CD4-positive, CD25-positive, alpha-beta regulatory T cell (primary cell): ENCODE measurements around the gene SCN1A. TPM values are rescaled to one million over a fixed set of nuclear protein-coding genes. Genes with fewer than 3 reads are reported as not detected.
A peak's percentile ranks its signal among the peaks of the same experiment; 100 is the strongest.

Source experiments
- ATAC-seq, 2 donors: fragments of 150-1000 bp; cut with Tn5 transposase; one replicate each; pipeline ENCODE4 v1.10.0; 2021; ENCODE audit warnings: low read depth in 2 of 2, moderate number of reproducible peaks in 2 of 2, moderate library complexity in 1 of 2
- DNase-seq, 3 donors: peaks; one replicate each; pipeline versions ENCODE4 v3.0.0 to v3.0.0-alpha.2; 2012 to 2022; ENCODE audit warnings: mixed read lengths in 1 of 3
- H3K27ac ChIP-seq: one replicate; pipeline ENCODE4 v1.7.0; 2013; ENCODE audit warnings: mild to moderate bottlenecking, low read length; ENCODE audit not compliant: insufficient read depth, poor library complexity, severe bottlenecking
- H3K27me3 ChIP-seq: one replicate; pipeline ENCODE4 v1.7.0; 2013; ENCODE audit warnings: low read length; ENCODE audit not compliant: control insufficient read depth, insufficient read depth
- H3K36me3 ChIP-seq: one replicate; pipeline ENCODE4 v1.7.0; 2013; ENCODE audit warnings: mild to moderate bottlenecking, low read length, moderate library complexity; ENCODE audit not compliant: control insufficient read depth, insufficient read depth
- H3K4me1 ChIP-seq: 2 replicates; pipeline ENCODE4 v1.7.0; 2013; ENCODE audit warnings: mild to moderate bottlenecking, low read length; ENCODE audit not compliant: insufficient read depth, control insufficient read depth, poor library complexity, severe bottlenecking
- H3K4me3 ChIP-seq: one replicate; pipeline ENCODE4 v1.7.0; 2013; ENCODE audit warnings: low read depth, mild to moderate bottlenecking, low read length, moderate library complexity
- H3K9me3 ChIP-seq, 2 experiments: 1 replicate in 1 of 2; 2 replicates in 1 of 2; pipeline ENCODE4 v1.7.0; 2013; ENCODE audit warnings: low read length in 2 of 2, mild to moderate bottlenecking in 1 of 2, moderate library complexity in 1 of 2; ENCODE audit not compliant: control insufficient read depth in 2 of 2
- H3K27ac Mint-ChIP-seq, 3 donors: one replicate each; pipeline ENCODE4 v1.8.0; 2020 to 2022; ENCODE audit warnings: mild to moderate bottlenecking in 3 of 3, mixed read lengths in 3 of 3, moderate library complexity in 2 of 3
- H3K27me3 Mint-ChIP-seq: one replicate; pipeline ENCODE4 v1.8.0; 2022; ENCODE audit warnings: mild to moderate bottlenecking, mixed read lengths
- H3K36me3 Mint-ChIP-seq: one replicate; pipeline ENCODE4 v1.8.0; 2020; ENCODE audit warnings: mixed read lengths
- H3K4me1 Mint-ChIP-seq, 4 donors: one replicate each; pipeline ENCODE4 v1.8.0; 2020 to 2022; ENCODE audit warnings: mixed read lengths in 4 of 4, mild to moderate bottlenecking in 1 of 4
- H3K4me3 Mint-ChIP-seq, 4 donors: one replicate each; pipeline ENCODE4 v1.8.0; 2020 to 2022; ENCODE audit warnings: mild to moderate bottlenecking in 4 of 4, mixed read lengths in 4 of 4, moderate library complexity in 3 of 4
- H3K9me3 Mint-ChIP-seq, 7 donors: one replicate each; pipeline ENCODE4 v1.8.0; 2020 to 2022; ENCODE audit warnings: mixed read lengths in 7 of 7, mild to moderate bottlenecking in 3 of 7, moderate library complexity in 2 of 7
- polyA plus RNA-seq, 4 donors: library from polyadenylated mRNA; unstranded; fragments of 300-500 nt; fragmentation: Illumina TruSeq; gene quantifications; one replicate each; pipeline ENCODE4 v1.2.3, GENCODE V29; 2021
- total RNA-seq: library from RNA; stranded (reverse); gene quantifications from one replicate; pipeline ENCODE4 v1.2.3, GENCODE V29; 2022

Gene SCN1A
- total and polyA plus RNA-seq, 5 donors from 2014 or later = not detected

GRCh38 chr2:166090908-166091307 is 36.9 kb downstream of the SCN1A start:
- Mint-ChIP-seq H3K9me3 (no peaks in the 10 kb centered on the region), H3K27ac (no peak overlapping the region)

GRCh38 chr2:166090346-166090745 is 37.5 kb downstream of the SCN1A start:
- ATAC-seq = no peak
- no peak for DNase-seq
- H3K9me3 Mint-ChIP-seq = no peaks in the 10 kb centered on the region
- Histone ChIP-seq H3K9me3 (no peaks in the 10 kb centered on the region), H3K36me3 (no peaks in the 10 kb centered on the region), H3K4me3 (no peak overlapping the region), H3K27me3 (no peaks in the 10 kb centered on the region), H3K4me1 (no peaks in the 10 kb centered on the region), H3K27ac (no peak overlapping the region)
- no peaks in the 10 kb centered on the region for H3K36me3 Mint-ChIP-seq
- no peak overlapping the region for H3K4me3 Mint-ChIP-seq
- no peaks in the 10 kb centered on the region for H3K4me1 Mint-ChIP-seq
- H3K27me3 Mint-ChIP-seq = no peaks in the 10 kb centered on the region
- H3K27ac Mint-ChIP-seq = no peak overlapping the region

More at GRCh38 chr2:166090908-166091307, 36.9 kb downstream of the SCN1A start:
- Mint-ChIP-seq H3K27me3 (no peaks in the 10 kb centered on the region), H3K36me3 (no peaks in the 10 kb centered on the region), H3K4me1 (no peaks in the 10 kb centered on the region), H3K4me3 (no peak overlapping the region)
- H3K9me3 ChIP-seq = no peaks in the 10 kb centered on the region
- no peaks in the 10 kb centered on the region for H3K36me3 ChIP-seq
- no peaks in the 10 kb centered on the region for H3K27me3 ChIP-seq
- no peak for DNase-seq
- ATAC-seq = no peak
- H3K4me1 ChIP-seq = no peaks in the 10 kb centered on the region
- H3K4me3 ChIP-seq = no peak overlapping the region
- no peak overlapping the region for H3K27ac ChIP-seq

GRCh38 chr2:166088634-166089033 is 39.2 kb downstream of the SCN1A start:
- no peak overlapping the region for H3K4me3 Mint-ChIP-seq
- H3K36me3 ChIP-seq = no peaks in the 10 kb centered on the region
- DNase-seq (no peak), ATAC-seq (no peak)
- no peak overlapping the region for H3K4me3 ChIP-seq
- no peaks in the 10 kb centered on the region for H3K9me3 ChIP-seq
- H3K27me3 Mint-ChIP-seq = peaks cover 4% of the 10 kb centered on the region
- H3K9me3 Mint-ChIP-seq = no peaks in the 10 kb centered on the region
- H3K27me3 ChIP-seq = no peaks in the 10 kb centered on the region
- no peaks in the 10 kb centered on the region for H3K4me1 ChIP-seq
- no peak overlapping the region for H3K27ac ChIP-seq
- no peaks in the 10 kb centered on the region for H3K36me3 Mint-ChIP-seq
- no peaks in the 10 kb centered on the region for H3K4me1 Mint-ChIP-seq
- no peak overlapping the region for H3K27ac Mint-ChIP-seq

GRCh38 chr2:166084301-166084700 is 43.5 kb downstream of the SCN1A start:
- H3K27ac ChIP-seq = no peak overlapping the region
- H3K27me3 Mint-ChIP-seq = peaks cover 4% of the 10 kb centered on the region
- H3K36me3 ChIP-seq = no peaks in the 10 kb centered on the region
- no peak overlapping the region for H3K4me3 Mint-ChIP-seq
- no peak overlapping the region for H3K27ac Mint-ChIP-seq
- no peaks in the 10 kb centered on the region for H3K9me3 Mint-ChIP-seq
- H3K4me3 ChIP-seq = no peak overlapping the region
- H3K4me1 Mint-ChIP-seq = no peaks in the 10 kb centered on the region
- H3K27me3 ChIP-seq = no peaks in the 10 kb centered on the region
- H3K4me1 ChIP-seq = no peaks in the 10 kb centered on the region
- ATAC-seq = no peak
- H3K9me3 ChIP-seq = no peaks in the 10 kb centered on the region
- H3K36me3 Mint-ChIP-seq = no peaks in the 10 kb centered on the region
- DNase-seq = no peak

GRCh38 chr2:166082736-166083135 is 45.1 kb downstream of the SCN1A start:
- no peaks in the 10 kb centered on the region for H3K4me1 ChIP-seq
- DNase-seq = no peak
- peaks cover 4% of the 10 kb centered on the region for H3K27me3 Mint-ChIP-seq
- no peaks in the 10 kb centered on the region for H3K27me3 ChIP-seq
- no peaks in the 10 kb centered on the region for H3K36me3 ChIP-seq
- ATAC-seq = no peak
- no peaks in the 10 kb centered on the region for H3K36me3 Mint-ChIP-seq
- no peaks in the 10 kb centered on the region for H3K9me3 Mint-ChIP-seq
- H3K4me1 Mint-ChIP-seq = no peaks in the 10 kb centered on the region
- no peaks in the 10 kb centered on the region for H3K9me3 ChIP-seq
- H3K4me3 Mint-ChIP-seq = no peak overlapping the region
- no peak overlapping the region for H3K27ac Mint-ChIP-seq
- no peak overlapping the region for H3K27ac ChIP-seq
- no peak overlapping the region for H3K4me3 ChIP-seq

- no peaks in the 10 kb centered on the region for H3K27me3 ChIP-seq
- Mint-ChIP-seq H3K36me3 (no peaks in the 10 kb centered on the region), H3K4me1 (no peaks in the 10 kb centered on the region), H3K9me3 (no peaks in the 10 kb centered on the region), H3K27me3 (peaks cover 4% of the 10 kb centered on the region), H3K27ac (no peak overlapping the region), H3K4me3 (no peak overlapping the region)
- H3K9me3 ChIP-seq = no peaks in the 10 kb centered on the region
- no peak for DNase-seq
- no peak overlapping the region for H3K27ac ChIP-seq
- no peaks in the 10 kb centered on the region for H3K36me3 ChIP-seq
- H3K4me1 ChIP-seq = no peaks in the 10 kb centered on the region
- no peak for ATAC-seq
- H3K4me3 ChIP-seq = no peak overlapping the region
Measured at GRCh38 chr2:166081852-166082251, 46.0 kb downstream of the SCN1A start.

GRCh38 chr2:166081131-166081632 is 46.6 kb downstream of the SCN1A start:
- Histone ChIP-seq H3K9me3 (no peaks in the 10 kb centered on the region), H3K27ac (no peak overlapping the region), H3K4me3 (no peak overlapping the region), H3K4me1 (no peaks in the 10 kb centered on the region), H3K36me3 (no peaks in the 10 kb centered on the region), H3K27me3 (no peaks in the 10 kb centered on the region)
- ATAC-seq (no peak), DNase-seq (peak in 1 of 3 donors; percentile 1)
- H3K4me3 Mint-ChIP-seq = no peak overlapping the region
- H3K27me3 Mint-ChIP-seq = peaks cover 4% of the 10 kb centered on the region
- no peaks in the 10 kb centered on the region for H3K4me1 Mint-ChIP-seq
- H3K9me3 Mint-ChIP-seq = no peaks in the 10 kb centered on the region
- no peaks in the 10 kb centered on the region for H3K36me3 Mint-ChIP-seq
- no peak overlapping the region for H3K27ac Mint-ChIP-seq

- no peak for DNase-seq
- no peak overlapping the region for H3K27ac Mint-ChIP-seq
- Histone ChIP-seq H3K4me1 (no peaks in the 10 kb centered on the region), H3K27me3 (no peaks in the 10 kb centered on the region), H3K4me3 (no peak overlapping the region), H3K36me3 (no peaks in the 10 kb centered on the region), H3K9me3 (no peaks in the 10 kb centered on the region), H3K27ac (no peak overlapping the region)
- no peak for ATAC-seq
- H3K4me1 Mint-ChIP-seq = no peaks in the 10 kb centered on the region
- no peaks in the 10 kb centered on the region for H3K36me3 Mint-ChIP-seq
- no peak overlapping the region for H3K4me3 Mint-ChIP-seq
- no peaks in the 10 kb centered on the region for H3K9me3 Mint-ChIP-seq
- H3K27me3 Mint-ChIP-seq = peaks cover 4% of the 10 kb centered on the region
Measured at GRCh38 chr2:166074430-166074829, 53.4 kb downstream of the SCN1A start.
